DOHH2 (cell line): ENCODE data around the gene AQP12A.

Experiments
- EZH2phosphoT487 ChIP-seq: fragments of 200-600 bp; sonication (generic); IDR thresholded peaks from 2 replicates; pipeline ENCODE4 v1.6.1; 2017; ENCODE audit warnings: borderline replicate concordance, mild to moderate bottlenecking, antibody characterized with exemption, low read length, moderate library complexity, mixed read lengths
- TF ChIP-seq, protein P1 (sequence below): fragments of 200-600 bp; sonication (generic); IDR thresholded peaks from one replicate; pipeline ENCODE4 v1.5.1; 2014; ENCODE audit warnings: antibody characterized with exemption, mild to moderate bottlenecking, low read depth, low read length; ENCODE audit not compliant: poor library complexity, severe bottlenecking

- TF ChIP-seq, protein P1, sequence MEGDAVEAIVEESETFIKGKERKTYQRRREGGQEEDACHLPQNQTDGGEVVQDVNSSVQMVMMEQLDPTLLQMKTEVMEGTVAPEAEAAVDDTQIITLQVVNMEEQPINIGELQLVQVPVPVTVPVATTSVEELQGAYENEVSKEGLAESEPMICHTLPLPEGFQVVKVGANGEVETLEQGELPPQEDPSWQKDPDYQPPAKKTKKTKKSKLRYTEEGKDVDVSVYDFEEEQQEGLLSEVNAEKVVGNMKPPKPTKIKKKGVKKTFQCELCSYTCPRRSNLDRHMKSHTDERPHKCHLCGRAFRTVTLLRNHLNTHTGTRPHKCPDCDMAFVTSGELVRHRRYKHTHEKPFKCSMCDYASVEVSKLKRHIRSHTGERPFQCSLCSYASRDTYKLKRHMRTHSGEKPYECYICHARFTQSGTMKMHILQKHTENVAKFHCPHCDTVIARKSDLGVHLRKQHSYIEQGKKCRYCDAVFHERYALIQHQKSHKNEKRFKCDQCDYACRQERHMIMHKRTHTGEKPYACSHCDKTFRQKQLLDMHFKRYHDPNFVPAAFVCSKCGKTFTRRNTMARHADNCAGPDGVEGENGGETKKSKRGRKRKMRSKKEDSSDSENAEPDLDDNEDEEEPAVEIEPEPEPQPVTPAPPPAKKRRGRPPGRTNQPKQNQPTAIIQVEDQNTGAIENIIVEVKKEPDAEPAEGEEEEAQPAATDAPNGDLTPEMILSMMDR, result peak; percentile 20
- no peak for TF ChIP-seq EZH2phosphoT487
These were observed 28.0 kb upstream of the AQP12A start for GRCh38 chr2:240663546-240664190.
